Suppressor macrophage treated with lipopolysaccharide for 1 hour (primary cell): Measurements from ENCODE around the gene MRM2.
"Not testable (repeated sequence)": the region's sequence is repeated elsewhere in the genome, so short reads cannot be mapped to it uniquely, and the experiment has no call there.

Experiments
- DNase-seq, 3 donors: peaks; one replicate each; pipeline ENCODE4 v3.0.0-alpha.2; 2020 to 2022

The MRM2 gene

DNA sequence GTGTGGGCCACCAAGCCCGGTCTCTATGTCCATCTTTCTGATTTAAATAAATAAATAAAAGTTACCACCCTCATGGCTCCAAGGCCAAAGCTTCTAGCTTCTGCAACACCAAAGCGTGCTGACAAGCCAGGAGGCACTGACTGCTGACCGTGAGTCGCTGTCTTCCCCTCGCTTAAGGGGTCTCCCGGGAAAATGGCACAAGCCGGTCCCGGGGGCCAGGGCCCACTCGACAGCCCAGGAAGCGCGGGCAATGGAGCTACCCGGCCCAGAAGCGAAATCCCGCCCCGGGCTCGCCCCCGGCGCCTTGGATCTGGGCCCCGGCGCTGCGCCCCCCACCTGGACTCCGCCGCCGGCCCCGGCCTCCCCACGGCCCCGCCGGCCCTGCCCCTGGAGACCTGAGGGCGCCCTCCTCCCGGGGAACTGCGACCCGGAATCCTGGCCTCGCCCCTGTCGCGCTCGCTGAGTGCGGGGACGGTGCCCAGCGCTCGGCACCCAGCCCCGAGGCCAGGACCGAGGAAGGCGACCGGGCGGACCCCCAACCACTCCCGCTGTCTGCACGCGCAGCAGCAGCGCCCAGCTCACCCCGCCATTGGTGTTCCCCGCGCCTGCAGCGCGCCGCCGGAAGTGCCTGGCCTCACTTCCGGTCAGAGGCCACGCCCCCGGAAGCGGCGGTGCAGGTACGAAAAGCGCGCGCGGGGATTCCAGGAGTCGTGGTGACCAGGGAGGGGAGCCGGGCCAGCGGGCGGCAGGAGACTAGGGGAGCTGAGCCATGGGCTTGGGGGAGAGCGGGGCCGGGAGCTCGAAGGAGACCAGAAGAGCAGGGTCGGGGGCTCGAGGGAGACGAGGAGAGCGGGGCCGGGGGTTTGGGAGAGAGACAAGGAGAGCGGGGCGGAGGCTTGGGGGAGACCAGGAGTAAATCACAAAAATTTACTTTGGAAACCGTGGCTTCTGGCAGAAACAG, at the start of gene MRM2, which contains the start of gene NUDT1:
Gene MRM2 (minus strand): TSS at position 626 of the 961 bp plus-strand sequence. CDS start 36 bp downstream, at position 590.
Gene NUDT1 (plus strand): TSS at position 647 of the 961 bp plus-strand sequence. CDS start 2,349 bp downstream, outside the sequence.
- DNase-seq, result peak; percentile 89 to 94 (median 91)

GRCh38 chr7:2290877-2291276, 48.9 kb upstream of the MRM2 start:
- peak in 1 of 3 donors; percentile 12 for DNase-seq

DNA sequence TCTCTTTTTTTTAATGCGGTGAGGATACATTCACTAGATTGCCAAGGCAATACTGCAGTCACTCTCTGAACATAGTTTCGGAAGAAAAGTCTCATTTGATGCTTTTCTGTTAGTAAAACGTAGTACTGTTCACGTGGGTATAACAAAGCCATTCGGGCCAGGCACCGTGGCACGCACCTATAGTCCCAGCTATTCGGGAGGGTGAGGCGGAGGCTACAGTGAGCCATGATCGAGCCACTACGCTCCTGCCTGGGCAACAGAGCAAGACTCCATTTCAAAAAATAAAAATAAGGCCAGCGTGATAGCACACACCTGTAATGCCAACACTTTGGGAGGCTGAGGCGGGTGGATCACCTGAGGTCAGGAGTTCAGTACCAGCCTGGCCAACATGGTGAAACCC, 47.6 kb upstream of the MRM2 start:
- no peak for DNase-seq

GRCh38 chr7:2289111-2289586, 47.1 kb upstream of the MRM2 start:
- no peak for DNase-seq

DNA sequence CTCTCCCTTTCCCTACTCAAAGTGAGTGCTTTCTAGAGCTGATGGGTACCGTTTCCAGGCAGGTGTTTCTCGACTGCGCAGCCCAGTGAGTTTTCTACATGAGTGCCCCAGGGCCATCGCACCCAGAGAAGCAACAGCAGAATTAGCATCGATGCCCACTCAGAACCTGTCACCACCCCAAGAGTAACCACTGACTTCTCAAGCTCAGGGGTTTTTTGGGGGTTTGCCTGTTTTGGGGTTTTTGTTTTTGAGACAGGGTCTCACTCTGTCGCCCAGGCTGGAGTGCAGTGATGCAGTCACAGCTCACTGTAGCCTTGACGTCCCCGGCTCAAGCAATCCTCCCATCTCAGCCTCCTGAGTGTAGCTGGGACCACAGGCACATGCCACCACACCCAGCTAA, 46.5 kb upstream of the MRM2 start:
- no peak for DNase-seq

DNA sequence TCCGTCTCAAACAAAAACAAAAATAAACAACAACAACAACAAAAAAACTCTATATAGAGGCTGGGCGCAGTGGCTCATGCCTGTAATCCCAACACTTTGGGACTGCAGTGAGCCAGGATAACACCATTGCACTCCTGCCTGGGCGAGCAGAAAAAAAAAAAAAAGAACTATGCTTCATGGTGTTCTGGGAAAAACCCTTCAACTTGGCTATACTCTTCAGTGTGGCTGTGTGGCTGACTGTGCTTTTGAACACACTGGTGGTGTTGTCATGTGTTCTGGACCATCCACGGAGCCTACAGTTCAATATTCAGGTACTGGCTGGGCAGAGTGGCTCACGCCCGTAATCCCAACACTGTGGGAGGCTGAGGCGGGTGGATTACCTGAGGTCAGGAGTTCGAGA, 45.7 kb upstream of the MRM2 start:
- DNase-seq, result peak in 1 of 3 donors; percentile 18

GRCh38 chr7:2283074-2283473, 41.1 kb upstream of the MRM2 start:
- no peak for DNase-seq

DNA sequence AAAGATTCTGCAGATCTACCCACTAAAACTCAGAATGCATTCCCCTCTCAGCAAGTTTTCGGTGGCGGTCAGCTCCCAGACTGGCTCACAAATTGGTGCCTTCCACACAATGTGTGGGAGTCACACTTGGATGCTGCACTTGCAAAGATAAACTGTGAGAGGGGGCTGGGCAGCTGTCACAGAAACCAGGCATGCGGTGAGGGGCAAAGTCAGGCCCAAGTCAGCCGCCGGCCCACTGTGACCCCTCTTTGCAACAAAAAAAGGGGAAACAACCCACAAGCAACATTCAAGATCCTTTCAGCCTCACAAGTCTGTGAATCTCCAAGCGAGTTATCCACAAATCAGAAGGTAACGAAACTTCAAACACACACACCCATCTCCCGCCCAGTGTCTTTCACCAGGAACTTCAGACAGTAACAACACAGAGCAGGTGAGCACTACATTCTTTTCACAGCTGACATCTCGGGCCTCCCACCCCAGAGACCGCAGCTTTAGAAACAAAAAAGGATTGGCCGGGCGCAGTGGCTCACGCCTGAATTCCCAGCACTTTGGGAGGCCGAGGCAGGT, 40.3 kb upstream of the MRM2 start:
- no peak for DNase-seq

- DNase-seq, result no peak
These were observed 39.5 kb upstream of the MRM2 start for GRCh38 chr7:2281541-2281940.

DNA sequence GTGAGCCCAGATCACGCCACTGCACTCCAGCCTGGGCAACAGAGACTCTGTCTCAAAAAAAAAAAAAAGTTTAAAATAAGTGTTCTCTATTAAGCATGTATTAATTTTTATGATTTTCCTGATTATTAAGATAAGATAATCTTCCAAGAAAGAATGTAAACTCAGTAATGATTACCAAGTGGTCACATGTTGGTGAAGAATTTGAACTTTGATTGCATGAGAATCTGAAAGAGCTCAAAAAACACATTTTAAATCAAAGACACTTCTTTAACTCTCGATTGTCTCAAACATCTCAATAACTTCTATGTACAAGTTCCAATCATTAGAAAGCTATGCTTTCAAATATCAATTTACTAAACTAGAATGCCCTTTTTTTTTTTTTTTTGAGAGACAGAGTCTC, 38.4 kb upstream of the MRM2 start:
- DNase-seq, result no peak

DNA sequence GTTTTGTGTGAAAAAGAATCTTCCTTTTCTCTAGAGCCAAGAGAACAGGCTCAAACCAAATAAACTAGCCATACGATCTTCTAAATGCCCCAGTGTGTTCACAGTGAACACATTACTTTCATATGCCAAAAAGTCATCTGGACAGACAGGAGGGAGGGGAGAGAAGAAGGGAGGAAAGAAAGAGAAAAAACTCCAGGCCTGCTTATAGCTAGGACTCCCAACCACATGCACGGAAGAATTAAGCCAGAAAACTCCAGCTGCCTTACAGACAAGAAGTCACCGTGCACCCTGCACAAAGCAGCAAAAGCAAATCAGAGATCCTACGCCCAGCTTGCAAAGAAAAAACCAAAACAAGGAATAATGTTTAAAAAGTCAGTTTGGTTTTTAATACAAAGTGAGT, 37.9 kb upstream of the MRM2 start:
- no peak for DNase-seq

DNA sequence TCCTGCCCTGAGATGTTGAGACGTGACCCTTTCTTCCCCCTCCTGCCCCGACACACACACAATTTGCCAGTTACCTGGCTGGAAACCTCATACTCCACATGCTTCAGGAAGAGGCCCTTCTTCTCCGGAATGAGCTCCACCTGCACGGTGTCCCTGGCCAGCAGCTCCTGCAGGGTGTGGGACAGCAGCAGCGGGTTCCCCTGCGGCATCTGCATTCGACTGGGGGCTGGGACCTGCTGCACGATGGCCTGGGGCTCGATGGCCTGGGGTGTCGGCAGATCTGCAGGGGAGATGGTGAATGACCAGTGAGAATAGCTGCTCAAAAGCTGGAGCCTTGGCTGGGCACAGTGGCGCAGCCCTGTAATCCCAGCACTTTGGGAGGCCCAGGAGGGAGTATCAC, 36.0 kb upstream of the MRM2 start:
- DNase-seq, result no peak

GRCh38 chr7:2276107-2276506, 34.1 kb upstream of the MRM2 start:
- DNase-seq, result peak in 1 of 3 donors; percentile 13

GRCh38 chr7:2275101-2275500, 33.1 kb upstream of the MRM2 start:
- DNase-seq, result peak in 1 of 3 donors; percentile 16

- no peak for DNase-seq
These were observed 32.7 kb upstream of the MRM2 start for GRCh38 chr7:2274666-2275065.

GRCh38 chr7:2273866-2274265, 31.9 kb upstream of the MRM2 start:
- DNase-seq, result peak in 1 of 3 donors; percentile 5

DNA sequence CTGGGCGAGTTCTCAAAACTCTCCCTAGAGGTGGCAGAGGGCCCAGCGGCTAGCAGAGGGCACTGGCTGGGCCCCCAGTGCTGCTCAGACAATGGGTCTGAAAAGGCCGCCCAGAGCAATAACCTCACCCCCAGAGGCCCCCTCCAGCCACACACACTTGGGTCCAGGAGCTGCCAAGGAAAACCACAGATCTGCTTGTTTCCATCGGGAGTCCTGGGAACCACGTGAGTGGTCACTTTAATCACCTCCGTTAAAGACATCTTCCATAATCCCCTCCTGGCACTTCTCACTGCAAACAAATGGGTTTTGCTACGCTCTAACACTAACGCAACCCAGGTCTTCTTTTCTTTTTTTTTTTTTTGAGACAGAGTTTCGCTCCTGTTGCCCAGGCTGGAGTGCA, 30.0 kb upstream of the MRM2 start:
- DNase-seq, result no peak

- no peak for DNase-seq
These were observed 29.4 kb upstream of the MRM2 start for GRCh38 chr7:2271273-2272026.

DNA sequence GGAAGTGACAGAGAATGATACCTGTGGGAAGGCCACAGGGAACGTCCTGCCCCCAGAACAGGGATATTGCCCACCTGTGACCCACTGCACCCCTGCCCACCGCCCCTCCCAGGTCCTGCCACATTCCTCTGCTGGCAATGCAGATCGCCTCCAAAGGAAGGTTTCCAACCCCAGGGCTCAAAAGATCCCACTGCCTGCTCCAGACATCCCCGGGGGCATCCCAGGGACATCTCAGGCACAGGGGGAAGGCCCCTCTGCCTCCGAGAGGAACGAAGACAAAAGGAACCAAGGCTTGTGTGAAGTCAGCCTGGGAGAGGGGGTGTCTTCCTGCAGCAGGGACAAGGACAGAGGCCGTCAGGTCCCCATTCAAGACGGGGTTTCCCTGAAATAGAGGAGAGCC, 28.5 kb upstream of the MRM2 start:
- no peak for DNase-seq

DNA sequence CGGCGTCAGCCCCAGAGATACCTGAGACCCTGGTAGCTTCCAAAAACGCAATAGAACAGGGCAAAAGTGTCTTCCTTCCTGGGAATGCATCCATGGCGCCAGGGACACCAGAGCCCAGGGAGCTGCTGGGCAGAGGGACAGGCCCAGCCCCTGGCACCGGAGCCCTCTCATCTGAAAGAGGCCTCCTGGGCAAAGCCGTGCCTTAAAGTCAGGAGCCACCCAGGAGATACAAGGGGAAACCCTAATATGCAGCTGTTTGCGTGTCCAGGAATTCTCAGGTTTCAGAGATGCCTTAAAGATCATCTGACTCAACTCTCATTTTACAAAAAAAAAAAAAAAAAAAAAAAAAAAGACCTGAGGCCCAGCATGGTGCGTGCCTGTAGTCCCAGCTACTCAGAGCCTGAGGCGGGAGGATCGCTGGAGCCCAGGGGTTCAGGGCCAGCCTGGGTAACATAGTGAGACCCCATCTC, 28.0 kb upstream of the MRM2 start:
- DNase-seq, result no peak

DNA sequence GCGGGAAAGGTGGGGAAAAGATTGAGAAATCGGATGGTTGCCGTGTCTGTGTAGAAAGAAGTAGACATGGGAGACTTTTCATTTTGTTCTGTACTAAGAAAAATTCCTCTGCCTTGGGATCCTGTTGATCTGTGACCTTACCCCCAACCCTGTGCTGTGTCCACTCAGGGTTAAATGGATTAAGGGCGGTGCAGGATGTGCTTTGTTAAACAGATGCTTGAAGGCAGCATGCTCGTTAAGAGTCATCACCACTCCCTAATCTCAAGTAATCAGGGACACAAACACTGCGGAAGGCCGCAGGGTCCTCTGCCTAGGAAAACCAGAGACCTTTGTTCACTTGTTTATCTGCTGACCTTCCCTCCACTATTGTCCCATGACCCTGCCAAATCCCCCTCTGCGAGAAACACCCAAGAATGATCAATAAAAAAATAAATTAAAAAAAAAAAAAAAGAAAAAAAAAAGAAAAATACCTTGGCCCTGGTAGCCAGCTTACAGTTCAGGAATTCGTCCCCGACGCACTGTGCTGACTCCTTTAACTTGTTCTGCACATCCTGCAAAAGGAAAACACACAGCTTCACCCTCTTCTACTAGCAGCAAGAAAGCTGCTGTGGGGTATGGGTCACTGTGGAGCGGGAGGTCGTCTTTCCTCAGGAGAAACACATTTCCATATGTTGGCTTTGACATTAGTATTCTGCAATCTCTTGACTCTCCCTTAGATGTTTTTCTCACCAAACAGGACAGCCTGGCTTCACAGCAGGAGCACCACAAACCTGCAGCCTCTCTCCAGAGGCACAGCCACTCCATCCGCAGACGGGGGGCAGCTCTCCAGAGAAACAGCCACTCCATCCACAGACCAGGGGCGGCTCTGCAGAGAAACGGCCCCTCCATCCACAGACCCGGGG, 27.3 kb upstream of the MRM2 start:
- DNase-seq, result not testable (repeated sequence)

DNA sequence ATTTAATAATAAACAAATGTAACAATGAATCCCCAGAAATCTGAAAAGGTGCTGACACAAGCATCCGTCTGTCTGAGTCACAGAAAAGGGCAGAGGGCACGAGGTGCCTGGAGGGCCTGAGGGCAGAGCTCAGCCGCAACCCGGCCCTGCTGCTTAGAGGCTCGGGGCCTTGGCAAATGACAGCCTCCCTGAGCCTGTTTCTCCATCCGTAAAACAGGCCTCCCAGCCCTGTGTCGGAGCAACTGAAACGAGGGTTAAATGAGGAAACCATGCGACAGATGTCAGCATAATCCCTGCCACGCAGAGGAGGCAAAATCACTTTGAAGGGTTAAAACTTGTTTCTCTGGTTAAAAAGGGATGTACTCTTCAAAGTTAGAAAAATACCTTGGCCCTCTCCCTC, 24.9 kb upstream of the MRM2 start:
- no peak for DNase-seq
